ENCODE measurements around the gene SRRM4. TPM values are rescaled to one million over a fixed set of nuclear protein-coding genes. Genes with fewer than 3 reads are reported as not detected.

Gene SRRM4
- total and polyA plus RNA-seq, 8 donors: 0.05 to 0.48 (median 0.39) TPM; not detected in 1

GRCh38 chr12:118959985-118960560 is 21.3 kb upstream of the SRRM4 start:
- H3K36me3 ChIP-seq: no peaks in the 10 kb centered on the region
- intact Hi-C loops (cut with DNase I): no loop called here

GRCh38 chr12:118960865-118961264 is 20.5 kb upstream of the SRRM4 start:
- Histone ChIP-seq H3K4me1 (no peaks in the 10 kb centered on the region), H3K27me3 (peaks cover 0 to 2% of the 10 kb centered on the region in 2 donors), H3K9me3 (peaks cover 0 to 4% of the 10 kb centered on the region in 2 donors), H3K36me3 (no peaks in the 10 kb centered on the region), H3K27ac (no peak overlapping the region), H3K4me3 (no peak overlapping the region)
- no peak for TF ChIP-seq CTCF (IDR thresholded peaks at IDR 0.05)
- DNase-seq (no peak), ATAC-seq (no peak)
- intact Hi-C loops (cut with DNase I): no loop called here

More at GRCh38 chr12:118959985-118960560, 21.3 kb upstream of the SRRM4 start:
- DNase-seq (no peak), ATAC-seq (no peak)
- H3K9me3 ChIP-seq: peaks cover 0 to 4% of the 10 kb centered on the region in 2 donors
- H3K4me1 ChIP-seq: no peaks in the 10 kb centered on the region
- TF ChIP-seq CTCF (IDR thresholded peaks at IDR 0.05): no peak
- H3K4me3 ChIP-seq: no peak overlapping the region
- no peak overlapping the region for H3K27ac ChIP-seq
- H3K27me3 ChIP-seq: peaks cover 0 to 6% of the 10 kb centered on the region in 2 donors

- no peaks in the 10 kb centered on the region for H3K36me3 ChIP-seq
- ATAC-seq (no peak), DNase-seq (no peak)
- no peak for TF ChIP-seq CTCF (IDR thresholded peaks at IDR 0.05)
- peaks cover 0 to 12% of the 10 kb centered on the region in 2 donors for H3K27me3 ChIP-seq
- H3K4me3 ChIP-seq: no peak overlapping the region
- intact Hi-C loops (cut with DNase I): no loop called here
- peaks cover 0 to 4% of the 10 kb centered on the region in 2 donors for H3K9me3 ChIP-seq
- H3K4me1 ChIP-seq: no peaks in the 10 kb centered on the region
- H3K27ac ChIP-seq: no peak overlapping the region
Measured at GRCh38 chr12:118964988-118965387, 16.4 kb upstream of the SRRM4 start.

- no peak for DNase-seq
- H3K36me3 ChIP-seq: no peaks in the 10 kb centered on the region
- TF ChIP-seq CTCF (IDR thresholded peaks at IDR 0.05): no peak
- ATAC-seq: no peak
- no peak overlapping the region for H3K4me3 ChIP-seq
- intact Hi-C loops (cut with DNase I): no loop called here
- no peaks in the 10 kb centered on the region for H3K4me1 ChIP-seq
- H3K27me3 ChIP-seq: peaks cover 0 to 14% of the 10 kb centered on the region in 2 donors
- no peaks in the 10 kb centered on the region for H3K9me3 ChIP-seq
- H3K27ac ChIP-seq: no peak overlapping the region
Measured at GRCh38 chr12:118970856-118971255, 10.5 kb upstream of the SRRM4 start.

- H3K27me3 ChIP-seq: peaks cover 0 to 20% of the 10 kb centered on the region in 2 donors
Measured at GRCh38 chr12:118972982-118973381, 8.4 kb upstream of the SRRM4 start.

More at GRCh38 chr12:118972982-118973381, 8.4 kb upstream of the SRRM4 start:
- Histone ChIP-seq H3K36me3 (no peaks in the 10 kb centered on the region), H3K4me1 (no peaks in the 10 kb centered on the region), H3K27ac (no peak overlapping the region), H3K9me3 (no peaks in the 10 kb centered on the region), H3K4me3 (no peak overlapping the region)
- TF ChIP-seq CTCF (IDR thresholded peaks at IDR 0.05): no peak
- ATAC-seq (no peak), DNase-seq (no peak)
- intact Hi-C loops (cut with DNase I): no loop called here
